HUES64 (cell line): ENCODE data around the gene RGS13.

ENCODE experiments used
- H3K27ac ChIP-seq: 2 replicates; pipeline ENCODE4 v1.7.0; 2013; ENCODE audit warnings: low read depth, low read length, inconsistent platforms
- H3K27me3 ChIP-seq: 2 replicates; pipeline ENCODE4 v1.6.1; 2013; ENCODE audit warnings: mild to moderate bottlenecking, low read length; ENCODE audit not compliant: insufficient read depth
- H3K36me3 ChIP-seq: 2 replicates; pipeline ENCODE4 v1.6.1; 2013; ENCODE audit warnings: mild to moderate bottlenecking, low read length; ENCODE audit not compliant: insufficient read depth
- H3K4me1 ChIP-seq: 2 replicates; pipeline ENCODE4 v1.6.1; 2013; ENCODE audit warnings: mild to moderate bottlenecking, low read length, moderate library complexity; ENCODE audit not compliant: insufficient read depth
- H3K4me3 ChIP-seq: 2 replicates; pipeline ENCODE4 v1.5.1; 2013; ENCODE audit warnings: mild to moderate bottlenecking, low read length, moderate library complexity
- H3K9ac ChIP-seq: 2 replicates; pipeline ENCODE4 v1.6.1; 2013; ENCODE audit warnings: mild to moderate bottlenecking, low read depth, low read length
- H3K9me3 ChIP-seq: 2 replicates; pipeline ENCODE4 v1.6.1; 2013; ENCODE audit warnings: low read depth, low read length; ENCODE audit not compliant: insufficient read depth
- WGBS: fragments of 150-250, 120-280 bp; methylation state at CpG from one replicate; pipeline ENCODE4 v1.1.7; 2013; ENCODE audit warnings: missing lambda C conversion rate; 5-methylcytosine and 5-hydroxymethylcytosine counted together

RGS13 gene

DNA sequence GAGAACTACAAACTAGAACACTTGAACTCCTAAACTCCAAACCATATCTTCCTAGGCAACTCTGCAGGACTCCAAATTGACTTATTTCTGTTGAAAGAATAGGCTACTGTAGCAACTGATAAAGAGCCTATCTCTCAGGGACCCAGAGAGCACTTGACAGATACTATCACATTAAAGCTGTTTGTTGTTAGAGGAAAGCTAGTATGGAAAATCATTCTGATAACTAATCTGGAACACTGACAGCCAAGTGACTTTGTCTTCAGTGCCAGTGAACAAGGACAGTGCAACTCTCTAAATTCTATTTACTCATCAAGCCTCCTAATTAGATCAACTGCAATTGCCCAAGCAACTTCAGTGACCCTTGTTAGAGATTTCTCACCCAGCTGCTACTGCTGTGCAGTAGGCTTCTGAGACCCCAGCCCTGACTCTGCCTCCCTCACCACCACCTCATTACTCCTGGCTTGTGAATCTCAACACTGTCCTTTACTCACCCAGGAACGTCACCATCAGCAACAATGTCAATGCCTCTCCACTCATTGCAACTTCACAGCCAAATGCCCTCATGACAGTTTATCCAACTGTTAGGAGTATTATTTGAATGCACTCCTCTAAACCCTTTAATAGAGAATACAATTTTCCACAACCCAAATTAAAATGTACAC, 7.4 kb upstream of the RGS13 start:
- WGBS = 88% methylated on average over 1 of the region's 1 CpG
- Histone ChIP-seq H3K36me3 (no peaks in the 10 kb centered on the region), H3K27me3 (no peaks in the 10 kb centered on the region), H3K27ac (no peak overlapping the region), H3K4me3 (no peak overlapping the region), H3K9ac (no peak overlapping the region), H3K4me1 (peaks cover 9% of the 10 kb centered on the region; the same call in 1 of the 2 replicates), H3K9me3 (no peaks in the 10 kb centered on the region)

GRCh38 chr1:192629612-192630011, 6.3 kb upstream of the RGS13 start:
- peaks cover 9% of the 10 kb centered on the region; the same call in 1 of the 2 replicates for H3K4me1 ChIP-seq
- no peak overlapping the region for H3K4me3 ChIP-seq

DNA sequence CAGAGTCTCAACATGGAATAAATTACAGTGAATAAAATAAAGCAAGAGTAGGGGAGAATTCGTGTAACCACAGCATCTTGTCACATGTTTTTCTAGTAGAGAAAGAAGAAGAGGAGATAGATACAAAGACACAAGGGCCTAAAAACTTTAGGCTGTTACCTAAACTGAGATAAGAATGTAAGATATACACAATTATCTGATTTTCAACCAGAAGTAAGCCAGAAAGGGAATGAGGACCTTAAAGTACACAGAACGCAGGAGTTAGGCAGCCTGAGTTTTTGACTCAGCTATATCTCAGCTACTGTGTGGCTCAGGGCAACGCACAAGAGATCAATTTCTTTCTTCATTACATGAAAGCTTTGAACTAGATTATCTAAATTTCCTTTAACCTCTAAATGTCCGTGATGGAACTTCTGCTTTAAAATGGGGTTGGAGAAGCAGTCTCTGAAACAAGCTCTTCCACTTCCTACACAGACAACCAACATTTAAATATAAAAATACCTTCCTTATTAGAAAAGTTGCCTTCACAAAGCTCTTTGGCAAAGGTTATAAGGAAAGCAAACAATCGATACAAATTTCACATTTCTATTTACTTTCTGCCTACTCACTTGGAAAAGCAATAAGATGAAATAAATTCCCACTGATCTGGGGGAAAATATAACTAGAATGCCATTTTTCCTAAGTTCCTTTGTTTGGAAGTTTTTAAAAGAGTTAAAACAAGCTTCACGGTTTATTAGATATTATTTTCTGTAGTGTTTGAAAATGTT, 5.2 kb upstream of the RGS13 start:
- Histone ChIP-seq H3K9ac (no peak overlapping the region), H3K4me3 (no peak overlapping the region), H3K36me3 (no peaks in the 10 kb centered on the region), H3K27ac (no peak overlapping the region), H3K27me3 (no peaks in the 10 kb centered on the region), H3K4me1 (peaks cover 9% of the 10 kb centered on the region; the same call in 1 of the 2 replicates), H3K9me3 (no peaks in the 10 kb centered on the region)
- 85% methylated on average over 6 of the region's 6 CpGs for WGBS

More at GRCh38 chr1:192629612-192630011, 6.3 kb upstream of the RGS13 start:
- no peaks in the 10 kb centered on the region for H3K27me3 ChIP-seq
- WGBS = 81% methylated on average over 2 of the region's 3 CpGs
- no peak overlapping the region for H3K27ac ChIP-seq
- H3K9me3 ChIP-seq = no peaks in the 10 kb centered on the region
- H3K9ac ChIP-seq = no peak overlapping the region
- no peaks in the 10 kb centered on the region for H3K36me3 ChIP-seq

DNA sequence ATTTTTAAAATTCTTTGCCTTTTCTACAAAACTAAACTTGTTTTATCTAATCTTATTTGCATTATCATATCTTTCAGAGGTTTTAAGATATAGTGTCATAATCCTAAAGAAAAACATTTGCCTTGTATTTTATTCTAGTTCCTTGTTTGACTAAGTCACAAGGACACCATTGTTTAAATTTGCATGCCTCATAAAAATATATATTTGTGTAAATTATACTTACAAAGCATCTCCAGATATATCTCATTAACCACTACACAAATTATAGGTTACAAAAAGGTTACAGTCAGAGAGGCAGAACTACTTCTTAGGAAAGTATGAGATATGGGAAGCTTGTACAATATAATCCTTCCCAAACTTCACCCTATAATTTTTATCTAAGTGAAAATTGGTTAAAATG, 4.2 kb upstream of the RGS13 start:
- Histone ChIP-seq H3K36me3 (no peaks in the 10 kb centered on the region), H3K4me3 (no peak overlapping the region), H3K9me3 (no peaks in the 10 kb centered on the region), H3K27ac (no peak overlapping the region), H3K4me1 (peaks cover 9% of the 10 kb centered on the region; the same call in 1 of the 2 replicates), H3K9ac (no peak overlapping the region), H3K27me3 (no peaks in the 10 kb centered on the region)

- H3K9ac ChIP-seq = no peak overlapping the region
- 94% methylated on average over 1 of the region's 3 CpGs for WGBS
- no peak overlapping the region for H3K4me3 ChIP-seq
- H3K4me1 ChIP-seq = peaks cover 9% of the 10 kb centered on the region; the same call in 1 of the 2 replicates
- H3K27ac ChIP-seq = no peak overlapping the region
- no peaks in the 10 kb centered on the region for H3K9me3 ChIP-seq
- no peaks in the 10 kb centered on the region for H3K36me3 ChIP-seq
- H3K27me3 ChIP-seq = no peaks in the 10 kb centered on the region
These were observed 3.8 kb upstream of the RGS13 start for GRCh38 chr1:192632188-192632587.

- Histone ChIP-seq H3K27ac (no peak overlapping the region), H3K27me3 (no peaks in the 10 kb centered on the region), H3K9me3 (no peaks in the 10 kb centered on the region), H3K4me1 (peaks cover 9% of the 10 kb centered on the region; the same call in 1 of the 2 replicates), H3K4me3 (no peak overlapping the region), H3K9ac (no peak overlapping the region), H3K36me3 (no peaks in the 10 kb centered on the region)
- 77% methylated on average over 6 of the region's 6 CpGs for WGBS
These were observed 3.1 kb upstream of the RGS13 start for GRCh38 chr1:192632641-192633532.

DNA sequence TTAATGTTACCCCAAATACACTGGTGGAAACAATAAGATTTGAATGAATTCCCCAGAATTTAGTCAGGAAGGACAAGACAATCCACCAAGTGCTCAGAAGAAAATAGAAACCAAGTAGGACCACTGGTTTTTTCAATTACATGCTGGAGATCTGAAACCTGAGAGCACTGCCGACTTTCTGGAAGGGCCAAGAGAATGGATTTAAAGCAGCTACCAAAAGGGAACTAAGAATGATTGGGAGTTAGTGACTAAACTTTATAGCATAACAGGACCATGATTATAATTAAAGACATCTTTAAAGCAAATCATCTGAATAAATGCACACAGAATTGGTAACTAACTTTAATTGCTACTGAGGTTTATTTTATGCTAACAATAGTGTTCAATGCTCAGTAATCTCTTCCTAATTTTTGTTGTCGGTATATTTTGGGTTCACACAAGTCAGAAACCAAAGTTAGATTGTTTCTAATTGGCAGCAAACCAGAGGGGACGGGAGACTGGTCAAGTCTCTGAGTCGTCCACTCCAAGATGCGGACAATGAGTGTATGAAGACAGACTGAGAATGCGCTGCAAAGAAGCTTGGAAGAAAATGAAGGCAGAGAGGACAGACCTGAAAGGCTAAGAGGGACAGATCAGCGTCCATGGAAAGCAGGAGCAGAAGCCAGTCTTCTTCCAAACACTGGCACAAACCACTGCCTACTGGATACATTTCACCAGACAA, 2.3 kb upstream of the RGS13 start:
- H3K4me1 ChIP-seq = peaks cover 9% of the 10 kb centered on the region; the same call in 1 of the 2 replicates
- no peak overlapping the region for H3K27ac ChIP-seq
- no peaks in the 10 kb centered on the region for H3K9me3 ChIP-seq
- no peak overlapping the region for H3K4me3 ChIP-seq
- H3K9ac ChIP-seq = no peak overlapping the region
- no peaks in the 10 kb centered on the region for H3K36me3 ChIP-seq
- no peaks in the 10 kb centered on the region for H3K27me3 ChIP-seq
- 91% methylated on average over 7 of the region's 7 CpGs for WGBS

DNA sequence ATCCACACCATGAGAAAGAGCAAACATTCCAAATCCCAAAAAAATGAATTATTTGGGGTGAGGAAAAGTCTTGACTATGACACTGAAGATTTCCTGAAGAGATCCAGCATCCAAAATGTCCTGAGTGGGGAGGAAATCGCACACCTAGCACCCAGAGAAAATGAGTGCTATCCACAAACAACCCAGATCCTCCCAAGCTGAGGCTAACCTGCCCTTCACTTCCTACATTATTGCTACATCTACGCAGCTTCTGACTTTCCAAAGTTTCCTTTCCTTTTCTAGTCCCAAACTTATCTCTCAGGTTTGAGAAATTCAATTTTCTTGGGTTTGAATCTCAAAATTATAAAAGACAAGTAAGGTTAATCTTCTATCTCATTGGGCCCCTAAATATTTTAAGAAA, 906 bp upstream of the RGS13 start:
- H3K36me3 ChIP-seq = no peaks in the 10 kb centered on the region
- no peaks in the 10 kb centered on the region for H3K27me3 ChIP-seq
- no peak overlapping the region for H3K4me3 ChIP-seq
- WGBS = 92% methylated on average over 2 of the region's 2 CpGs
- H3K9ac ChIP-seq = no peak overlapping the region
- no peak overlapping the region for H3K27ac ChIP-seq
- peaks cover 9% of the 10 kb centered on the region; the same call in 1 of the 2 replicates for H3K4me1 ChIP-seq
- no peaks in the 10 kb centered on the region for H3K9me3 ChIP-seq

GRCh38 chr1:192639607-192640368, 3.8 kb downstream of the RGS13 start:
- Histone ChIP-seq H3K4me3 (no peak overlapping the region), H3K36me3 (no peaks in the 10 kb centered on the region), H3K9ac (no peak overlapping the region), H3K4me1 (no peaks in the 10 kb centered on the region), H3K9me3 (no peaks in the 10 kb centered on the region), H3K27me3 (no peaks in the 10 kb centered on the region), H3K27ac (no peak overlapping the region)
- 92% methylated on average over 4 of the region's 4 CpGs for WGBS

GRCh38 chr1:192652159-192652558, 16.2 kb downstream of the RGS13 start:
- H3K27ac ChIP-seq = no peak overlapping the region
- H3K4me1 ChIP-seq = no peaks in the 10 kb centered on the region
- H3K9ac ChIP-seq = no peak overlapping the region
- no peaks in the 10 kb centered on the region for H3K36me3 ChIP-seq
- 93% methylated on average over 1 of the region's 1 CpG for WGBS
- H3K4me3 ChIP-seq = no peak overlapping the region
- no peaks in the 10 kb centered on the region for H3K27me3 ChIP-seq
- H3K9me3 ChIP-seq = no peaks in the 10 kb centered on the region
